GM18868 (cell line): ENCODE measurements around the gene TTN.

ENCODE experiments used
- ATAC-seq: cut with Tn5 transposase; IDR thresholded peaks from one replicate; pipeline ENCODE4 v1.9.1; 2021; ENCODE audit warnings: mild to moderate bottlenecking, moderate library complexity; ENCODE audit not compliant: unreplicated experiment

TTN gene

GRCh38 chr2:178819147-178819875 lies 12.1 kb upstream of the TTN start:
- peak; percentile 47 for ATAC-seq

GRCh38 chr2:178811901-178812300 lies 4.7 kb upstream of the TTN start:
- ATAC-seq, result no peak

- ATAC-seq, result no peak
Measured at GRCh38 chr2:178811045-178811444, 3.8 kb upstream of the TTN start.

GRCh38 chr2:178810422-178810821 lies 3.2 kb upstream of the TTN start:
- ATAC-seq, result no peak

GRCh38 chr2:178806543-178806942 lies 680 bp downstream of the TTN start:
- ATAC-seq, result no peak

- no peak for ATAC-seq
Measured at GRCh38 chr2:178805457-178805856, 1.8 kb downstream of the TTN start.

GRCh38 chr2:178804791-178805190 lies 2.4 kb downstream of the TTN start:
- peak; percentile 71 for ATAC-seq

GRCh38 chr2:178800510-178800909 lies 6.7 kb downstream of the TTN start:
- no peak for ATAC-seq

GRCh38 chr2:178799305-178799704 lies 7.9 kb downstream of the TTN start:
- ATAC-seq, result no peak

GRCh38 chr2:178796079-178796677 lies 11.0 kb downstream of the TTN start:
- no peak for ATAC-seq

- ATAC-seq, result no peak
Measured at GRCh38 chr2:178787934-178788333, 19.3 kb downstream of the TTN start.

GRCh38 chr2:178787155-178787554 lies 20.1 kb downstream of the TTN start:
- no peak for ATAC-seq

- ATAC-seq, result no peak
Measured at GRCh38 chr2:178783889-178784288, 23.3 kb downstream of the TTN start.

- no peak for ATAC-seq
Measured at GRCh38 chr2:178782236-178782635, 25.0 kb downstream of the TTN start.

GRCh38 chr2:178777577-178777976 lies 29.6 kb downstream of the TTN start:
- no peak for ATAC-seq

- no peak for ATAC-seq
Measured at GRCh38 chr2:178776751-178777150, 30.5 kb downstream of the TTN start.

- ATAC-seq, result no peak
Measured at GRCh38 chr2:178775975-178776374, 31.2 kb downstream of the TTN start.

GRCh38 chr2:178770518-178770917 lies 36.7 kb downstream of the TTN start:
- no peak for ATAC-seq

GRCh38 chr2:178767094-178768060 lies 39.8 kb downstream of the TTN start:
- ATAC-seq, result no peak

- ATAC-seq, result no peak
Measured at GRCh38 chr2:178764097-178764496, 43.1 kb downstream of the TTN start.

GRCh38 chr2:178761759-178762371 lies 45.4 kb downstream of the TTN start:
- ATAC-seq, result peak; percentile 84
